Kidney (tissue), 14 donors: ENCODE data around the gene COBL. TPM values are rescaled to one million over a fixed set of nuclear protein-coding genes. Genes with fewer than 3 reads are reported as not detected.

Experiments
- DNase-seq, 5 donors: peaks; one replicate each; pipeline ENCODE4 v3.0.0-alpha.2; 2013 to 2020
- FAIRE-seq: peaks from 2 replicates; lab custom pipeline; 2012; peaks lifted over from hg19 to GRCh38; lab: Jason Lieb, UNC
- H3K27ac ChIP-seq, 2 donors: one replicate each; pipeline ENCODE4 v1.7.0; 2013; ENCODE audit warnings: low read depth in 2 of 2, low read length in 2 of 2, inconsistent platforms in 1 of 2
- H3K27me3 ChIP-seq: one replicate; pipeline ENCODE4 v1.7.1; 2013; ENCODE audit warnings: low read length, inconsistent platforms; ENCODE audit not compliant: control insufficient read depth, insufficient read depth
- H3K36me3 ChIP-seq, 3 donors: one replicate each; pipeline versions ENCODE4 v1.7.0 to v1.7.1; 2013; ENCODE audit warnings: low read length in 3 of 3, control low read depth in 1 of 3, inconsistent platforms in 1 of 3; ENCODE audit not compliant: insufficient read depth in 3 of 3, control insufficient read depth in 2 of 3
- H3K4me1 ChIP-seq, 3 donors: one replicate each; pipeline versions ENCODE4 v1.7.0 to v1.7.1; 2013; ENCODE audit warnings: low read length in 3 of 3, inconsistent platforms in 1 of 3, low read depth in 1 of 3; ENCODE audit not compliant: control insufficient read depth in 2 of 3, insufficient read depth in 2 of 3
- H3K4me3 ChIP-seq, 3 donors: one replicate each; pipeline versions ENCODE4 v1.7.0 to v1.8.1; 2013; ENCODE audit warnings: low read length in 3 of 3, control low read depth in 1 of 3, inconsistent platforms in 1 of 3
- H3K9ac ChIP-seq, 3 donors: one replicate each; pipeline versions ENCODE4 v1.7.0 to v1.7.1; 2013; ENCODE audit warnings: low read length in 3 of 3, control low read depth in 1 of 3, inconsistent platforms in 1 of 3
- H3K9me3 ChIP-seq, 3 donors: one replicate each; pipeline versions ENCODE4 v1.7.0 to v1.7.1; 2013; ENCODE audit warnings: low read length in 3 of 3, control low read depth in 1 of 3, inconsistent platforms in 1 of 3; ENCODE audit not compliant: control insufficient read depth in 2 of 3, insufficient read depth in 1 of 3
- CTCF ChIP-seq: IDR thresholded peaks from 3 replicates; pipeline ENCODE4 v1.5.1; 2012; ENCODE audit warnings: mild to moderate bottlenecking, moderate library complexity, borderline replicate concordance; ENCODE audit not compliant: insufficient read depth; ENCODE audit errors: extremely low read depth
- intact Hi-C: fragments of 100-400 bp; cut with DNase I; formaldehyde crosslinking; loops from one replicate; pipeline ENCODE4 v1.11.1; 2022
- polyA plus RNA-seq: library from polyadenylated mRNA; stranded (reverse); fragments of 350-450 nt; fragmentation: Illumina TruSeq; extraction: RNeasy Lipid Tissue Mini Kit (QIAGEN cat#74804); gene quantifications from one replicate; pipeline ENCODE4 v1.2.3, GENCODE V29; 2014; ENCODE audit warnings: low read depth, low replicate concordance; ENCODE audit not compliant: insufficient read depth
- total RNA-seq: library from RNA; stranded (reverse); fragmentation: NEBNext Ultra II Directional; extraction: Animal tissue kit (Norgen Biotek cat#: 25700); gene quantifications from one replicate; pipeline ENCODE4 v1.2.1, GENCODE V29; 2021
- donor health status: control.
- donor health status: control.
- donor health status: control.
- donor health status: control.
- donor health status: control.
- donor health status: DM: yes; HTN: yes; CAD: no.
- donor health status: Normal renal cell carcinoma (clear cell type).

COBL gene
- total and polyA plus RNA-seq, 2 donors from 2014 or later = 9.8 to 42.7 TPM

GRCh38 chr7:51082940-51083533, 233.6 kb downstream of the COBL start:
- H3K4me3 ChIP-seq = no peak overlapping the region
- no peak for DNase-seq
- intact Hi-C loops = no loop called here
- peaks cover 0 to 16% (median 0%) of the 10 kb centered on the region in 3 donors for H3K36me3 ChIP-seq
- no peak for TF ChIP-seq CTCF
- no peaks in the 10 kb centered on the region for H3K27me3 ChIP-seq
- H3K27ac ChIP-seq = no peak overlapping the region
- no peak for FAIRE-seq
- H3K9ac ChIP-seq = no peak overlapping the region
- no peaks in the 10 kb centered on the region for H3K4me1 ChIP-seq
- H3K9me3 ChIP-seq = no peaks in the 10 kb centered on the region

GRCh38 chr7:51082096-51082840, 234.3 kb downstream of the COBL start:
- DNase-seq = no peak
- intact Hi-C loops = no loop called here
- FAIRE-seq = no peak

GRCh38 chr7:51081270-51081890, 235.2 kb downstream of the COBL start:
- no peak for TF ChIP-seq CTCF
- no peak overlapping the region for H3K9ac ChIP-seq
- H3K36me3 ChIP-seq = peaks cover 0 to 16% (median 0%) of the 10 kb centered on the region in 3 donors
- no peaks in the 10 kb centered on the region for H3K27me3 ChIP-seq
- H3K27ac ChIP-seq = no peak overlapping the region
- H3K9me3 ChIP-seq = no peaks in the 10 kb centered on the region
- no peaks in the 10 kb centered on the region for H3K4me1 ChIP-seq
- DNase-seq (no peak), FAIRE-seq (no peak)
- no peak overlapping the region for H3K4me3 ChIP-seq
- intact Hi-C loops = no loop called here

More at GRCh38 chr7:51082096-51082840, 234.3 kb downstream of the COBL start:
- Histone ChIP-seq H3K4me1 (no peaks in the 10 kb centered on the region), H3K4me3 (no peak overlapping the region), H3K9ac (no peak overlapping the region), H3K27me3 (no peaks in the 10 kb centered on the region), H3K36me3 (peaks cover 0 to 16% (median 0%) of the 10 kb centered on the region in 3 donors), H3K9me3 (no peaks in the 10 kb centered on the region), H3K27ac (no peak overlapping the region)
- no peak for TF ChIP-seq CTCF
